Cardiac fibroblast (primary cell): ENCODE data around the gene SENP1.
A peak's percentile ranks its signal among the peaks of the same experiment; 100 is the strongest.
"Not testable (repeated sequence)": the region's sequence is repeated elsewhere in the genome, so short reads cannot be mapped to it uniquely, and the experiment has no call there.

ENCODE experiments used
- DNase-seq, 2 donors: peaks; one replicate each; pipeline versions ENCODE4 v3.0.0 to v3.0.0-alpha.2; 2010; ENCODE audit warnings: low read depth in 2 of 2
- H3K4me3 ChIP-seq, 2 donors: replicated peaks in 1 of 2; 1 replicate in 1 of 2; 2 replicates in 1 of 2; pipeline ENCODE4 v1.5.1; 2011; ENCODE audit warnings: low read depth in 2 of 2, low read length in 2 of 2, mild to moderate bottlenecking in 2 of 2, moderate library complexity in 1 of 2
- CTCF ChIP-seq: IDR thresholded peaks from one replicate; pipeline ENCODE4 v1.5.1; 2011; ENCODE audit warnings: low read depth, mild to moderate bottlenecking, low read length, inconsistent platforms

SENP1 gene

GRCh38 chr12:48115957-48116356 lies 10.1 kb upstream of the SENP1 start:
- H3K4me3 ChIP-seq: no peak overlapping the region
- no peak for DNase-seq
- no peak for TF ChIP-seq CTCF

GRCh38 chr12:48111312-48111693 lies 5.4 kb upstream of the SENP1 start:
- H3K4me3 ChIP-seq, DNase-seq: not testable (repeated sequence)

- no peak for TF ChIP-seq CTCF
- DNase-seq: no peak
Measured at GRCh38 chr12:48110691-48111311, 4.9 kb upstream of the SENP1 start.

GRCh38 chr12:48109424-48109823 lies 3.5 kb upstream of the SENP1 start:
- H3K4me3 ChIP-seq: no peak overlapping the region
- TF ChIP-seq CTCF: no peak
- DNase-seq: no peak

More at GRCh38 chr12:48110691-48111311, 4.9 kb upstream of the SENP1 start:
- no peak overlapping the region for H3K4me3 ChIP-seq

GRCh38 chr12:48106681-48107613 lies 1.1 kb upstream of the SENP1 start:
- H3K4me3 ChIP-seq: peak overlapping the region; percentile 91 to 92
- DNase-seq: no peak
- TF ChIP-seq CTCF: no peak

GRCh38 chr12:48105321-48105866 lies 485 bp downstream of the SENP1 start:
- peak overlapping the region; percentile 91 to 92 for H3K4me3 ChIP-seq
- no peak for TF ChIP-seq CTCF
- peak in 1 of 2 donors; percentile 43 for DNase-seq

GRCh38 chr12:48104531-48104930 lies 1.3 kb downstream of the SENP1 start:
- no peak for DNase-seq
- peak overlapping the region; percentile 91 to 92 for H3K4me3 ChIP-seq
- no peak for TF ChIP-seq CTCF
